ENCODE data around the gene TEX38. TPM values are rescaled to one million over a fixed set of nuclear protein-coding genes. Genes with fewer than 3 reads are reported as not detected.
"Not testable (repeated sequence)": the region's sequence is repeated elsewhere in the genome, so short reads cannot be mapped to it uniquely, and the experiment has no call there.

Gene TEX38
- total RNA-seq (2014; rRNA removed; shearing (Covaris generic); ENCODE audit: low replicate concordance) = not detected in 2 replicates

DNA sequence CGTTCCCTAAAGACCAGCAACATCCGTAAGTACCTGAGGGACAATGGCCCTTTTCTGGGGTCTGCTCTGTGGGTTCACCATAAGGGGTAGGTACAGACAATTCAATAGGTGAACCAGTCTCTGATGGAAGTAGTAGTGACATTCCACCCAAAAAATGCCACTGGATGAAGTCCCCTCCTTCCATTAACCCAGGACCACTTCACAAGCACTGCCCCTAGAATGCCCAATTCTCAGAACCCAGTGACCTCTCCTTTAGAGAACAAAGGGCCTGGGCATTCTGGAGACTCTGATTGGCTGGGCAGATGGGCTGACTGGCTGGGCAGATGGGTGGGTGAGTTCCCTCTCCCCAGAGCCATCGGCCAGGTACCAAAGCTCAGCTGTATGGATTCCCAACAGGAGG is at the start of gene TEX38:
Gene TEX38, plus strand, starts transcription at position 301 of the 400 bp plus-strand sequence. Its CDS starts 81 bp downstream, at position 382.
- in situ Hi-C loops (cut with HindIII; ENCODE audit: low pct_unique_long_range_greater_than_20kb, low sequenced_read_pairs) = no loop called here
- no peak for DNase-seq (ENCODE audit: low read depth)

DNA sequence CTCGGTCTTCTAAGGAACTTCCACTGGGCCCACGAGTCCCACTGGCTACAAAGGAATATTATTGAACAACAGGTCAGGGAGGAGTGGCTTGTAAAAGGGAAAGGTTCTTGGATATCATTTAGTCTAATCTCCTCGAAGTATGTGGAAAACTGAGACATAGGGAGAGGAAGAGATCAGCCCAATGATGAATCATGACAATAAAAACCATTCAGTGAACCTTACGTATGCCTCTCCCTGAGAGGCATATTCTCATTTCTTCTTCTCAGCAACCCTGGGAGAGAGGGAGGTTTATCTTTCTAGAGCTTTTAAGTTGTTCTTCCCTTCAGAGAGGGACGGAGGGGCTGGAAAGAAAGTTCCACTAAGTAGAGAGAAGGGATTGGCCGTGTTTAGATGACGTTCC is 49.7 kb upstream of the TEX38 start:
- in situ Hi-C loops (cut with HindIII; ENCODE audit: low pct_unique_long_range_greater_than_20kb, low sequenced_read_pairs) = no loop called here
- DNase-seq (ENCODE audit: low read depth) = no peak

DNA sequence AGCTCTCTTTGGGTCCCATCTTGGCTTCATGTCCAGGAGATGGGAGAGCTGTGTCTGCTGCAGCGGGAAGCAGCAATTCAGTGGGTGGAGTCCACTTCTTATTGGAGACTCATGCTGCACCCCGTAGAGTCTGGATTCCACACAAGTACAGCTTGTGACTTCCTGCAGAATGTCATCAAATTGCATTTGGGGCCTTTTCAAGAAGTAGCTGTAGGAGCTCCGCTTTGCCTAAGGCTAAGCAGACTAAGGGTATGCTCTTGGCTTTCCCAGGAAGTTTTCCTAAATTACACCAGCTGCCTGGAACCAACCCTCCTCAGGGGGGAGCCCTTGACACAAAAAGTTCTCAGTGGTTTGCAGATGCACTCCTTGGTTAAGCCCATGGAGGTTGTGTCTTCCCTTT is 49.3 kb upstream of the TEX38 start:
- no peak for DNase-seq (ENCODE audit: low read depth)
- in situ Hi-C loops (cut with HindIII; ENCODE audit: low pct_unique_long_range_greater_than_20kb, low sequenced_read_pairs) = no loop called here

DNA sequence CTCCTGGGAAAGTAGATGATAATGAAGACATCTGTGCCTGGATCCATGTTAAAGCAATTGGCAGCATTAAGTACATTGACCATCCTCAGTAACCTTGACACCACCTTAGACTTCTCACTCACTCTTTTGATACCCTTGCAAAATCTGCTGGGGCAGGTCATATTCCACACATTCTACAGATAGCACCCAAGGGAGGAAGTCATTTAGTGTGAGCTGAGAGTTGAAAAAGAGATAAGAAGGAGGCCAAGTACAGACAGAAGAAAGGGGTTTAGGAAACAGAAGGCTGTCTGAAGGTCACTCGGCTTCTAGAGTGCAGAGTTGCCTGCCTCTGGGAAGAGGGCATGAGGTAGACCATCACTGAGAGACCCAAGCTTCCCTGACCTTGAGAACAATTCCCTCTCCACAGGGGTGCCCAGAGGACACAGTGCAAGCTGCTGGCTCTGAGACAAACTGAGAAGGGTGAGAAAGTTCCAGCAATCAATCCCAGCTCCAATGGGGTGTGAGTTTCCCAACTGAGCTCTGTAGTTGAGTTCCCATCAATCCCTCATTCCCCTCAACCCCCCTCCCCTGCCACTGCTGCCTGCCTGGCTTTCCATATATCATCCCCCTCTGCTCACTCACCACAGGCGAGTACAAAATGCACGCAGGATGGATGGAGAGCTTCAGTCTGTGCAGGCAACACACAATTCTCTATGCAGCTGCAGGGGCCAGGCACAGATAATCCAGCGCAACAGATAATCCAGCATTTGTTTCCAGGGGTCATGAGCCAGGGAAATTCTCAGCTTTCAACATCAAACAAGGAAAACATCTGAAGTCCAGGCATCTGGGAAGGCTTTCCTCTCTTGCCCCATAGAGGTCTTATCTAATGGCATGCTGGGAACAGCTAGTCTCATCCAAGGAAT is 47.7 kb upstream of the TEX38 start:
- no peak for DNase-seq (ENCODE audit: low read depth)
- in situ Hi-C loops (cut with HindIII; ENCODE audit: low pct_unique_long_range_greater_than_20kb, low sequenced_read_pairs) = no loop called here

DNA sequence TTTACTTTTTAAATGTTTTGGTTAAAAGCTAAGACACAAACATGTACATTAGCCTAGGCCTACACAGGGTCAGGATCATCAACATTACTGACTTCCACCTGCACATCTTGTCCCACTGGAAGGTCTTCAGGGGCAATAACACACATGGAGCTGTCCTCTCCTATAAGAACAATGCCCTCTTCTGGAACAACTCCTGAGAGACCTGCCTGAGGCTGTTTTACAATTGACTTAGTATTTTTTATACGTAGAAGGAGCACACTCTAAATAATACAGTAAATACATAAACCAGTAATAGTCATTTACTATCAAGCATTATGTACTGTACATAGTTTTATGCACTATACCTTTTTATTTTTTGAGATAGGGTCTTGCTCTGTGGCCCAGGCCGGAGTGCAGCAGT is 40.9 kb upstream of the TEX38 start:
- in situ Hi-C loops (cut with HindIII; ENCODE audit: low pct_unique_long_range_greater_than_20kb, low sequenced_read_pairs) = no loop called here
- no peak for DNase-seq (ENCODE audit: low read depth)

DNA sequence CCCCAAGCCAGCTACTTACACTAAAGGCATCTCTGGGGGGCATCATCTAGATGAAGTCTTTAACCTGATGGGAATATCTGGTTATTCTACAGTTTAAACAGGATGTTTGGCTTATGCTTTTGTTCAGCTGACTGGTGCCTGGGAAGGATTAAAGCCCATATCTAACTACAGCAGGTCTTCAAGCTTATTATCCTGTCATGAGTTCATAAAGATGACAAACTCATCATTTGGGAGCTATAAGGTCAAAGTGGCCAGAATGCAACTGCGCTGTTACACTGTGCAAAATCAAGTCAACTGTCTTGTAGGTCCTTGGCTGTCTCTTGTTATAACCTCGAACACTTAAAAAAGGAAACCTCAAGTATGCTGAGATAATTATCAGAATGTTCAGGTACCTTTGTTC is 36.4 kb upstream of the TEX38 start:
- no peak for DNase-seq (ENCODE audit: low read depth)
- in situ Hi-C loops (cut with HindIII; ENCODE audit: low pct_unique_long_range_greater_than_20kb, low sequenced_read_pairs) = no loop called here

DNA sequence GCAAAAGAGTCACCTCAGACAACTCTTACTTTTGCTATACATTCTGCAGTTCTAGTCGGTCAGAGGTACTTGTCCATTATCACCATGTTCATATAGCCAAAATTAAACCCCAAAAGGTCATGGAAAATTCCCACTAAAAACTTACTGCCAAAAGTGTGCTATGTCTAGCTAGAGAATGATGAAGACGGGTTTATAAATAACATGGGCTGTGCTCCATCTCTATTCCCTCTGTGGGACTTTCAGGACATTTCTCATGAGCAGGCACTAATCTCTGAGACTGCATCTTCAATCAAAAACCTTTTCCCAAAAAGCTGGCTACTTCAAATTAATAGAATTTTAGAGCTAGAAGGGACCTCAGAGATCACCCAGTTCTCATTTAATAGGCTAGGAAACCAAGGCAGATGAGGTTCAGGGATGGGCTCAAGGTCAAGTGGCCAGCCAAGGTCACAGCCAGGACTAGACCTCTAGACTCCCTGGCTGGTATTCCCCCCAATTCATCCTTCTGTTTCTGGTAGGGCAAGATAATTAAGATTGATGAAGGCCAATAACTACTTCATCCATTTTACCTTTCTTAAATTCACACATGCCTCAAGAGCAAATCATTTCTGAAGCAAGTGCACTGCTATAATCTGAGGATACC is 34.1 kb upstream of the TEX38 start:
- in situ Hi-C loops (cut with HindIII; ENCODE audit: low pct_unique_long_range_greater_than_20kb, low sequenced_read_pairs) = no loop called here
- DNase-seq (ENCODE audit: low read depth) = no peak

DNA sequence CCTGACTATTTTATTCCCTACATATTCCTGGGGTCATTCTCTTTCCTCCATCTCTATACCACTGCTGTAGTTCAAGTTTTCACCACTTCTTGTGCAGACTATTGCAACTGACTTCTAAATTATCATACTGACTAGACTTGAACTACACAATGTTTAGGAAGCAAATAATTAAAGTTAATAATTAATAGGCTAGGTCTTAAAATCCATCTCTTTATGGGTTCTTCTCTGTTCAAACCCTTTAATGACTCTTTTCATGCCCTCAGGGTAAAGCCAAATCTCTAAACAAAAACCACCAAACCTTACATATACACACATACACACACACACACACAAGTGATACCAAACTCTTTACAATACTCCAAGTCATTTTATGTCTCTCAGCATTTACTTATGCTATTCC is 32.7 kb upstream of the TEX38 start:
- in situ Hi-C loops (cut with HindIII; ENCODE audit: low pct_unique_long_range_greater_than_20kb, low sequenced_read_pairs) = no loop called here

GRCh38 chr1:46639547-46639946 is 32.1 kb upstream of the TEX38 start:
- no peak for DNase-seq (ENCODE audit: low read depth)
- in situ Hi-C loops (cut with HindIII; ENCODE audit: low pct_unique_long_range_greater_than_20kb, low sequenced_read_pairs) = no loop called here

More for the DNA sequence above, 32.7 kb upstream of the TEX38 start:
- DNase-seq (ENCODE audit: low read depth) = peak; percentile 46

- in situ Hi-C loops (cut with HindIII; ENCODE audit: low pct_unique_long_range_greater_than_20kb, low sequenced_read_pairs) = no loop called here
- no peak for DNase-seq (ENCODE audit: low read depth)
Observed at GRCh38 chr1:46642115-46642680, 29.5 kb upstream of the TEX38 start.

GRCh38 chr1:46643368-46643775 is 28.3 kb upstream of the TEX38 start:
- in situ Hi-C loops (cut with HindIII; ENCODE audit: low pct_unique_long_range_greater_than_20kb, low sequenced_read_pairs) = no loop called here

DNA sequence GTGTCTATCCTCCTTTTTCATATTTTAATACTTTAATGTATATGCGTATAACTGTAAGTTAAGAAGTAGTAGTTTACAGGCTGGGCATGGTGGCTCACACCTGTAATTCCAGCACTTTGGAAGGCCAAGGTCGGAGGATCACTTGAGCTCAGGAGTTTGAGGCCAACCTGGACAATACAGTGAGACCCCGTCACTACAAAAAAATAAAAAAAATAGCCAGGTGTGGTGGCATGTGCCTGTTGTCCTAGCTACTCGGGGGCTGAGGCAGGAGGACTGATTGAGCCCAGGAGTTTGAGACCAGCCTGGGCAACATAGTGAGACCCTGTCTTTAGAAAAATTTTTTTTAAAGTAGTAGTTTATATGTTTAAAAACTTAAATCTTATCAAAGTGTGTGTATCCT is 25.8 kb upstream of the TEX38 start:
- in situ Hi-C loops (cut with HindIII; ENCODE audit: low pct_unique_long_range_greater_than_20kb, low sequenced_read_pairs) = no loop called here
- no peak for DNase-seq (ENCODE audit: low read depth)

More at GRCh38 chr1:46643368-46643775, 28.3 kb upstream of the TEX38 start:
- peak; percentile 84 for DNase-seq (ENCODE audit: low read depth)

- in situ Hi-C loops (cut with HindIII; ENCODE audit: low pct_unique_long_range_greater_than_20kb, low sequenced_read_pairs) = no loop called here
- no peak for DNase-seq (ENCODE audit: low read depth)
Observed at GRCh38 chr1:46646331-46646730, 25.3 kb upstream of the TEX38 start.

DNA sequence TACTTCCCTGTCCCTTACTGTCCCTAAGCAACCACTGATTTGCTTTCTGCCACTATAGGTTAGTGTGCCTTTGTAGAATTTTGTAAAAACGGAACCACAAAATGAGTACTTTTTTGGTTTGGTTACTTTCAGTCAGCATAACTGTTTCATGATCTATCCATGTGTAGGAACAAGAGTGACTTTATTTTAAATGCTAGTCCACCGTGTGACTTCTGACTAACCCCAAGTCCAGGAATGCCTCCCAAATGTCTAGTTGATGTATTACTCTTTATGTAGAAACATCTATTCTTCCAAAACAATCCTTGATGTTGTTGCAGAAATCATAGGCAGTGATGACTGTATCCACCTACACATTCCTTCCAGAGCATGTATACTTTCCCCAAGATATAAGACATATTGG is 24.8 kb upstream of the TEX38 start:
- in situ Hi-C loops (cut with HindIII; ENCODE audit: low pct_unique_long_range_greater_than_20kb, low sequenced_read_pairs) = no loop called here
- no peak for DNase-seq (ENCODE audit: low read depth)

DNA sequence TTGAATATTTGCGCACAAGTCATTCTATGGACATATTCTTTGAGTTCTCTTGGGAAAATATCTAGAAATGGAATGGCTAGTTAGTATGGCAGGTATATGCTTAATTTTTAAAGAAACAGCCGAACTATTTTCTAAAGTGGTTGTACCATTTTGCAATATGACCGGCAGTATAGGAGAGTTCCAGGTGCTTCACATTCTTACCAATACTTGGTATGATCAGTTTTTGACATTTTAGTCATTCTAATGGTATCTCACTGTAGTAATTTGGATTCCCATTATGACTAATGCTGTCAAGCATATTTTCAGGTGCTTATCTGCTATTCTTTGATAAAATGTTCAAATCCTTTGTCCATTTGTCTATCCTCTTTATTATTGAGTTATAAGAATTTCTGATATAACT is 24.0 kb upstream of the TEX38 start:
- in situ Hi-C loops (cut with HindIII; ENCODE audit: low pct_unique_long_range_greater_than_20kb, low sequenced_read_pairs) = no loop called here
- no peak for DNase-seq (ENCODE audit: low read depth)

DNA sequence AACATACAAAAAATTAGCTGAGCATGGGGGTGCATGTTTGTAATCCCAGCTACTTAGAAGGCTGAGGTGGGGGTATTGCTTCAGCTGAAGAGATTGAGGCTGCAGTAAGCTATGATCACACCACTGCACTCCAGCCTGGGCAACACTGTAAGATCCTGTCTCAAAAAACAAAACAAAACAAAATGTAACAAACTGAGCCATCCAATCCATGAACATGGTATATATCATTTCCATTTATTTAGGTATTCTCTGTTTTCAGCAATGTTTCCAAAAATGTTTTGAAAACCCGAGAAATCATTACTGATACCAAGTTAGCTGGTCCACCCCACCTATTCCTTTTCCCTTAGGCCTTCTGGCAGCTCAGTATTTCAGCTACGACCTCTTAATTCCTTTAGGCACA is 21.9 kb upstream of the TEX38 start:
- in situ Hi-C loops (cut with HindIII; ENCODE audit: low pct_unique_long_range_greater_than_20kb, low sequenced_read_pairs) = no loop called here
- DNase-seq (ENCODE audit: low read depth) = no peak

- DNase-seq (ENCODE audit: low read depth) = no peak
- in situ Hi-C loops (cut with HindIII; ENCODE audit: low pct_unique_long_range_greater_than_20kb, low sequenced_read_pairs) = no loop called here
Observed at GRCh38 chr1:46650491-46650890, 21.2 kb upstream of the TEX38 start.

DNA sequence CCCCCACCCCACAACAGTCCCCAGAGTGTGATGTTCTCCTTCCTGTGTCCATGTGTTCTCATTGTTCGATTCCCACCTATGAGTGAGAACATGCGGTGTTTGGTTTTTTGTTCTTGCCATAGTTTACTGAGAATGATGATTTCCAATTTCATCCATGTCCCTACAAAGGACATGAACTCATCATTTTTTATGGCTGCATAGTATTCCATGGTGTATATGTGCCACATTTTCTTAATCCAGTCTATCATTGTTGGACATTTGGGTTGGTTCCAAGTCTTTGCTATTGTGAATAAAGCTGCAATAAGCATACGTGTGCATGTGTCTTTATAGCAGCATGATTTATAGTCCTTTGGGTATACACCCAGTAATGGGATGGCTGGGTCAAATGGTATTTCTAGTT is 20.5 kb upstream of the TEX38 start:
- DNase-seq (ENCODE audit: low read depth); in situ Hi-C loops (cut with HindIII; ENCODE audit: low pct_unique_long_range_greater_than_20kb, low sequenced_read_pairs): not testable (repeated sequence)

Data from Caki2 (cell line).